ENCODE results near the gene CLIC4.

Gene CLIC4

GRCh38 chr1:24868016-24868875 lies 123.0 kb downstream of the CLIC4 start:
- Mint-ChIP-seq H3K4me3 (no peak overlapping the region), H3K9me3 (no peaks in the 10 kb centered on the region)
- no peak for DNase-seq

GRCh38 chr1:24870551-24871195 lies 125.4 kb downstream of the CLIC4 start:
- peaks cover 47% of the 10 kb centered on the region for H3K27me3 Mint-ChIP-seq (ENCODE audit: low read depth, poor library complexity)
- no peak overlapping the region for H3K27ac Mint-ChIP-seq
- H3K4me1 Mint-ChIP-seq = peaks cover 24% of the 10 kb centered on the region
- DNase-seq = no peak
- H3K9me3 Mint-ChIP-seq = no peaks in the 10 kb centered on the region
- H3K36me3 Mint-ChIP-seq (ENCODE audit: low read depth) = no peaks in the 10 kb centered on the region
- H3K4me3 Mint-ChIP-seq = no peak overlapping the region
- no peak for TF ChIP-seq CTCF (IDR thresholded peaks at IDR 0.05)

More at GRCh38 chr1:24868016-24868875, 123.0 kb downstream of the CLIC4 start:
- TF ChIP-seq CTCF (IDR thresholded peaks at IDR 0.05) = no peak
- H3K4me1 Mint-ChIP-seq = peaks cover 47% of the 10 kb centered on the region
- no peaks in the 10 kb centered on the region for H3K36me3 Mint-ChIP-seq (ENCODE audit: low read depth)
- no peak overlapping the region for H3K27ac Mint-ChIP-seq
- H3K27me3 Mint-ChIP-seq (ENCODE audit: low read depth, poor library complexity) = peaks cover 41% of the 10 kb centered on the region

GRCh38 chr1:24871306-24871901 lies 126.2 kb downstream of the CLIC4 start:
- peaks cover 16% of the 10 kb centered on the region for H3K4me1 Mint-ChIP-seq
- no peak overlapping the region for H3K27ac Mint-ChIP-seq
- DNase-seq = no peak
- H3K27me3 Mint-ChIP-seq (ENCODE audit: low read depth, poor library complexity) = peaks cover 45% of the 10 kb centered on the region
- H3K36me3 Mint-ChIP-seq (ENCODE audit: low read depth) = no peaks in the 10 kb centered on the region
- no peak overlapping the region for H3K4me3 Mint-ChIP-seq
- TF ChIP-seq CTCF (IDR thresholded peaks at IDR 0.05) = no peak
- no peaks in the 10 kb centered on the region for H3K9me3 Mint-ChIP-seq

DNA sequence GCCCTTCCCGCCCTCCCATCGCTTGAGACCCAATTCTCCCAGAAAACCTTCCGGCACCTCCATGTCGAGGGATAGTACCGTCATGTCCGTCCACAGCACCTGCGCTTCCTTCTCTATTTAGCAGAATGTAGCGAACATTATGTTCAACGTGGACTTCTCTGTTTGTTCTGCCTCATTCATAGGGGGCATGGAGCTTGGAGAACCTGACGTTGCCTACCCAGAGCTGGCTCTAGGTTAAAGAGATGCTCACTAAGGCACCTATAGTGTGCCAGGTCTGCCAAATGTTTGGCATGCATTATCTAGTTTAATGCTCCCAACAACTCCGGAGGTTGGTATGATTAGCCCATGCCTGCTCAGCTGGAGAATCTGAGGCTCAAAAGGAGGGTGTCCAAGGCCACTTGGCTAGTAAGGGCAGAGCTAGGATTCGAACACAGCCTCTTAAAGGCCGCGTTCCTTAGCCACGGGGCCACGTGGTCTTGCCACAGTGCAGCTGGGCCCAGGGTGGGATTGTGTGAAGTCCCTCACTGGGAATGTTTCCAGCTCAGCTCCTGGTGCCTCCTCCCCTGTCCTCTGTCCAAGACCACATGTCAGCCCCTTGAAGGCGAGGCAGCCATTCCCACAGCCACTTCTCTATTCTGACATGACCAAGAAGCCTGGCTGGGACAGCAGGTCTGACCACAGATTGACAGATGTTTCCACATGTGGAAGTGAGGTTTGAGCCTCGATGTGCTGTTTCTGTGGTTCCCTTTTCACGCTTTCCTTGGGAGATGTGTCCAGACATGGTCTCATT lies 127.0 kb downstream of the CLIC4 start:
- peaks cover 8% of the 10 kb centered on the region for H3K4me1 Mint-ChIP-seq
- H3K27ac Mint-ChIP-seq = no peak overlapping the region
- H3K27me3 Mint-ChIP-seq (ENCODE audit: low read depth, poor library complexity) = peaks cover 40% of the 10 kb centered on the region
- no peak for TF ChIP-seq CTCF (IDR thresholded peaks at IDR 0.05)
- H3K9me3 Mint-ChIP-seq = no peaks in the 10 kb centered on the region
- DNase-seq = no peak
- no peak overlapping the region for H3K4me3 Mint-ChIP-seq
- no peaks in the 10 kb centered on the region for H3K36me3 Mint-ChIP-seq (ENCODE audit: low read depth)

GRCh38 chr1:24873148-24873547 lies 127.9 kb downstream of the CLIC4 start:
- Mint-ChIP-seq H3K36me3 (ENCODE audit: low read depth) (no peaks in the 10 kb centered on the region), H3K27me3 (ENCODE audit: low read depth, poor library complexity) (peaks cover 42% of the 10 kb centered on the region), H3K9me3 (no peaks in the 10 kb centered on the region), H3K4me3 (no peak overlapping the region), H3K27ac (no peak overlapping the region), H3K4me1 (peaks cover under 1% of the 10 kb centered on the region)
- TF ChIP-seq CTCF (IDR thresholded peaks at IDR 0.05) = no peak
- DNase-seq = no peak
